Endodermal cell (in vitro differentiated cells): ENCODE measurements around the gene SRSF5. TPM values are rescaled to one million over a fixed set of nuclear protein-coding genes. Genes with fewer than 3 reads are reported as not detected.

Source experiments
- DNase-seq: peaks from one replicate; pipeline ENCODE4 v3.0.0-alpha.2; 2017
- H3K27ac ChIP-seq: 2 replicates; pipeline ENCODE4 v1.5.1; 2013; ENCODE audit warnings: mild to moderate bottlenecking, low read depth, low read length, moderate library complexity
- H3K27me3 ChIP-seq: 2 replicates; pipeline ENCODE4 v1.6.1; 2013; ENCODE audit warnings: mild to moderate bottlenecking, low read length, moderate library complexity; ENCODE audit not compliant: insufficient read depth, control insufficient read depth, poor library complexity, severe bottlenecking
- H3K36me3 ChIP-seq: 2 replicates; pipeline ENCODE4 v1.7.0; 2013; ENCODE audit warnings: mild to moderate bottlenecking, low read length, moderate library complexity; ENCODE audit not compliant: control insufficient read depth, insufficient read depth
- H3K4me1 ChIP-seq: one replicate; pipeline ENCODE4 v1.7.0; 2013; ENCODE audit warnings: low read length; ENCODE audit not compliant: control insufficient read depth, insufficient read depth
- H3K4me3 ChIP-seq: 2 replicates; pipeline ENCODE4 v1.5.1; 2013; ENCODE audit warnings: mild to moderate bottlenecking, low read length, moderate library complexity
- H3K9ac ChIP-seq: 2 replicates; pipeline ENCODE4 v1.6.1; 2013; ENCODE audit warnings: mild to moderate bottlenecking, low read length, moderate library complexity; ENCODE audit not compliant: poor library complexity, severe bottlenecking; ENCODE audit errors: extremely low read depth
- H3K9me3 ChIP-seq: 2 replicates; pipeline ENCODE4 v1.6.1; 2013; ENCODE audit warnings: mild to moderate bottlenecking, low read length, moderate library complexity; ENCODE audit not compliant: control insufficient read depth
- H3K27ac Mint-ChIP-seq: 2 replicates; pipeline ENCODE4 v1.8.0; 2020; ENCODE audit warnings: mixed read lengths
- H3K27me3 Mint-ChIP-seq: 2 replicates; pipeline ENCODE4 v1.8.0; 2021; ENCODE audit warnings: mild to moderate bottlenecking, mixed read lengths; ENCODE audit not compliant: insufficient read depth
- H3K36me3 Mint-ChIP-seq: 2 replicates; pipeline ENCODE4 v1.8.0; 2020; ENCODE audit warnings: low read depth, mixed read lengths
- H3K4me1 Mint-ChIP-seq: 2 replicates; pipeline ENCODE4 v1.8.0; 2020; ENCODE audit warnings: mixed read lengths
- H3K4me3 Mint-ChIP-seq: 2 replicates; pipeline ENCODE4 v1.8.0; 2020; ENCODE audit warnings: mild to moderate bottlenecking, moderate library complexity, mixed read lengths
- H3K9me3 Mint-ChIP-seq: 2 replicates; pipeline ENCODE4 v1.8.0; 2020; ENCODE audit warnings: mild to moderate bottlenecking, mixed read lengths
- CTCF ChIP-seq: fragments of 200-600 bp; sonication (generic); conservative IDR thresholded peaks from 2 replicates; pipeline ENCODE4 v1.5.0; 2021; ENCODE audit warnings: antibody characterized with exemption, mild to moderate bottlenecking
- WGBS, 2 experiments: methylation state at CpG; one replicate each; pipeline versions ENCODE4 v1.1.5 to v1.1.7; 2013; ENCODE audit warnings: missing lambda C conversion rate in 2 of 2, mixed read lengths in 1 of 2; ENCODE audit not compliant: insufficient coverage in 1 of 2, insufficient read length in 1 of 2; 5-methylcytosine and 5-hydroxymethylcytosine counted together
- total RNA-seq, 2 donors: library from RNA; stranded (reverse); fragmentation: NEBNext Ultra II Directional in 1 of 2; extraction: Animal tissue kit (Norgen Biotek cat#: 25700) in 1 of 2; gene quantifications; 2 replicates in 1 of 2; 3 replicates in 1 of 2; pipeline ENCODE4 v1.2.1, GENCODE V29; 2021

Gene SRSF5
- total RNA-seq, 2 donors from 2014 or later: 285 to 307 TPM

DNA sequence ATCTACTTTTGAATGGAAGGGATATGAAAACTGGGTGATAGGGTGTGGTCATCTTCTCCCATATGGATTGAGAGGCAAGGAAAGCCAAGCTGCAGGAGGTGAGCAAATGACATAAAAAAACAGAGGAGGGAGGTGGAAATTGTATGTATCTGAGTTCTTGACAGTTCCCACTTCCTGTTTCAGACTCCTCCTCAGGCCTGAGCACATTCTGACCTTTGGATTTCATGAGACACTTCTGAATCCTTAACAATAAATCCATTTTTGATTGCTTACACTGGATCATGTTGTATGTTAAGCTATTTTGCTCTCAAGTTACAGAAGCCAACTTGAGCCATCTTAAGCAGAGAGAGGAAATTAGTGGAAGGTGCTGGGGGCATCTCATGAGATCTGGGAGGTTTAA, 11.6 kb upstream of the SRSF5 start:
- Histone ChIP-seq H3K27me3 (no peaks in the 10 kb centered on the region), H3K27ac (no peak overlapping the region), H3K36me3 (no peaks in the 10 kb centered on the region), H3K9me3 (no peaks in the 10 kb centered on the region), H3K4me1 (no peaks in the 10 kb centered on the region), H3K4me3 (no peak overlapping the region), H3K9ac (no peak overlapping the region)
- H3K4me3 Mint-ChIP-seq: no peak overlapping the region
- no peak for DNase-seq
- peaks cover 4% of the 10 kb centered on the region for H3K27me3 Mint-ChIP-seq
- H3K9me3 Mint-ChIP-seq: peaks cover 2% of the 10 kb centered on the region
- TF ChIP-seq CTCF: no peak
- no peaks in the 10 kb centered on the region for H3K36me3 Mint-ChIP-seq
- H3K27ac Mint-ChIP-seq: no peak overlapping the region
- H3K4me1 Mint-ChIP-seq: peaks cover 6% of the 10 kb centered on the region

DNA sequence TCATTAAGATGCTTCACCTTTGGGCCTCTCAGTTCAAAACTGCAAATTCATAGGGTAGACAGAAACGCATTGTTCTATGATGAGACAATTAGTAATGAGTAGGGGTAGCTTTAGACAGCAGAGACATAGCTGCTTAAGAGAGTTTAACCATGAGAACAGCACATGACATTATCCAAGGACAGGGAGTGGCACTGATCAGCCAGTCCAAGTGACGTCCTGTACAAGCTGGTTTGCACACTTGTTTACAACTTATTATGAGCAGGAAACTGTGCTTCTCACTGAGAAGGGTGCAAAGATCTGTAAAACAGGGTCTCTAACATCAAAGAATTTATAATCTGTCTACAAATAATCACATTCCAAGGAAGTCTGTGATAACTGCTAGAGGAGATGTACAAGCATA, 11.2 kb upstream of the SRSF5 start:
- no peaks in the 10 kb centered on the region for H3K36me3 Mint-ChIP-seq
- no peak for TF ChIP-seq CTCF
- H3K4me1 Mint-ChIP-seq: peaks cover 6% of the 10 kb centered on the region
- Histone ChIP-seq H3K27ac (no peak overlapping the region), H3K4me3 (no peak overlapping the region), H3K36me3 (no peaks in the 10 kb centered on the region), H3K27me3 (no peaks in the 10 kb centered on the region), H3K9me3 (no peaks in the 10 kb centered on the region), H3K9ac (no peak overlapping the region), H3K4me1 (no peaks in the 10 kb centered on the region)
- H3K27me3 Mint-ChIP-seq: peaks cover 4% of the 10 kb centered on the region
- H3K27ac Mint-ChIP-seq: no peak overlapping the region
- H3K9me3 Mint-ChIP-seq: peaks cover 2% of the 10 kb centered on the region
- no peak for DNase-seq
- no peak overlapping the region for H3K4me3 Mint-ChIP-seq
- 87 to 92% methylated on average over 2 of the region's 2 CpGs for WGBS, 2 experiments

GRCh38 chr14:69756298-69756697, 10.6 kb upstream of the SRSF5 start:
- H3K9ac ChIP-seq: no peak overlapping the region
- H3K36me3 Mint-ChIP-seq: no peaks in the 10 kb centered on the region

More at GRCh38 chr14:69756298-69756697, 10.6 kb upstream of the SRSF5 start:
- H3K4me1 ChIP-seq: no peaks in the 10 kb centered on the region
- Mint-ChIP-seq H3K27ac (no peak overlapping the region), H3K9me3 (peaks cover 2% of the 10 kb centered on the region), H3K27me3 (peaks cover 8% of the 10 kb centered on the region), H3K4me1 (peaks cover 6% of the 10 kb centered on the region), H3K4me3 (no peak overlapping the region)
- no peak for TF ChIP-seq CTCF
- no peaks in the 10 kb centered on the region for H3K27me3 ChIP-seq
- H3K9me3 ChIP-seq: no peaks in the 10 kb centered on the region
- no peak overlapping the region for H3K27ac ChIP-seq
- 58 to 67% methylated on average over 3 of the region's 3 CpGs for WGBS, 2 experiments
- no peak for DNase-seq
- H3K36me3 ChIP-seq: no peaks in the 10 kb centered on the region
- no peak overlapping the region for H3K4me3 ChIP-seq
